CD4-positive, alpha-beta T cell treated with Interleukin-2 at 100 ng/mL for 4 hours (primary cell): ENCODE results near the gene ELOVL4.

Source experiments
- DNase-seq: peaks from one replicate; pipeline ENCODE4 v3.0.0-alpha.2; 2020; ENCODE audit warnings: low spot score

The ELOVL4 gene

DNA sequence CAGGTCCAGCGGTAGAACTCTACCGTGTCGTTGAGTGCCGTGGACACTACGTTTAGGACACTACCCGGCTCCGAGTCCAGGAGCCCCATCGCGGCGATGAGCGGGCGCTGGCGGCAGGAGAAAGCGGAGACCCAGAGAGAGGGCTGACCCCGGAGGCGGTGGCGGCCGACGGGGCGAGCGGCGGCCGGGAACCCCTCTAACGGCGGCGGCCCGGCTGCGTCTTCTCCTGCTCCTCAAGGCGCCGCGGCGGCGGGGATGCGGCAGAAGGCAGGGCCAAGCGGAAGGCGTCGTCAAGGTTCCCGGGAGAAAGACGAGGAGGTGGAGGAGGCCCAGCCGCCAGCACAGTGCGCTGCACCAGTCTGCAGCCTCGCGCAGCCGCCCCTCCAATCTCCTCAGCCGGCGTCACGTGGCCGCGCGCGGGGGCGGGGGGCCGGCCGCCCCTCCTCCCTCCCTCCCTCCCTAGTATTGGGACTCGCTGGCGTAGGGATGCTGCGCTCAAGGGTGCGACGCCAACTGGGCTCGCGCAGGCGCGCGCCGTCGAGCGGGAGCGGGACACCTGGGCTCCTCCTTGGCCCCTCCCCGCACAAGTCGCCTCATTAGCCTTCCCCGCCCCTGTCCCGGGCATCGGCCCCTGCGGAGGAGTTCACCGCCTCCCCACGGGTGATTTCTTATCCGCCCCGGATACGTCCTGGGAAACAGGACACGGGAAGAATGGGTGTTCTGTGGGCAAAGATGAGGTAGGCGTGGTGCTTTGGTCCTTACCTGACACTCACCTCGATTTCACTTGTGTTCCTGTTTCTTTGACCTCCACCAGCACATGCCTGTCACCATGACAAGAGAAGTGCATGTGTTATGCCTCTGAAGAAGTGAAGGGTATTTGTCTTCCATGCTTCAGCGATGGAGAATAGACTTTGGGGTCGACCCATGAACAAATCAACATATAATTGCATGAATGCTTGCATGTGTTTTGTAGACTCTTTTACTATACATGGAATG is at the start of gene ELOVL4:
Gene ELOVL4, minus strand, starts transcription at position 363 of the 996 bp plus-strand sequence. Its CDS starts 274 bp downstream, at position 89.
- peak; percentile 66 for DNase-seq

DNA sequence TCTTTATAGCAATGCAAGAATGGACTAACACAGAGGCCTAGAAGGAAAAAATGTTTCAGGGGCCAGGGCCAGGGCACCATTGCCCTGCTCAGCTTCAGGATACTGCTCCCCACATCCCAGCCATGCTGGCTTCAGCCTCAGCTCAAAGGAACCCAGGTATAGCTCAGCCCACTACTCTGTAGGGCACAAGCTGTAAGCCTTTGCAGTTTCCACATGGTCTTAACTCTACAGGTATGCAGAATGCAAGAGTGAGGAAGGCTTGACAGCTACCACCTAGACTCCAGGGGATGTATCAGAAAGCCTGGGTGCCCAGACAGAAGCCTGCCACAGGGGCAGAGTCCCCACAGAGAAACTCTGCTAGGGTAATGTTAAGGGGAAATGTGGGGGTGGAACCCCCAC is 46.6 kb upstream of the ELOVL4 start:
- no peak for DNase-seq

DNA sequence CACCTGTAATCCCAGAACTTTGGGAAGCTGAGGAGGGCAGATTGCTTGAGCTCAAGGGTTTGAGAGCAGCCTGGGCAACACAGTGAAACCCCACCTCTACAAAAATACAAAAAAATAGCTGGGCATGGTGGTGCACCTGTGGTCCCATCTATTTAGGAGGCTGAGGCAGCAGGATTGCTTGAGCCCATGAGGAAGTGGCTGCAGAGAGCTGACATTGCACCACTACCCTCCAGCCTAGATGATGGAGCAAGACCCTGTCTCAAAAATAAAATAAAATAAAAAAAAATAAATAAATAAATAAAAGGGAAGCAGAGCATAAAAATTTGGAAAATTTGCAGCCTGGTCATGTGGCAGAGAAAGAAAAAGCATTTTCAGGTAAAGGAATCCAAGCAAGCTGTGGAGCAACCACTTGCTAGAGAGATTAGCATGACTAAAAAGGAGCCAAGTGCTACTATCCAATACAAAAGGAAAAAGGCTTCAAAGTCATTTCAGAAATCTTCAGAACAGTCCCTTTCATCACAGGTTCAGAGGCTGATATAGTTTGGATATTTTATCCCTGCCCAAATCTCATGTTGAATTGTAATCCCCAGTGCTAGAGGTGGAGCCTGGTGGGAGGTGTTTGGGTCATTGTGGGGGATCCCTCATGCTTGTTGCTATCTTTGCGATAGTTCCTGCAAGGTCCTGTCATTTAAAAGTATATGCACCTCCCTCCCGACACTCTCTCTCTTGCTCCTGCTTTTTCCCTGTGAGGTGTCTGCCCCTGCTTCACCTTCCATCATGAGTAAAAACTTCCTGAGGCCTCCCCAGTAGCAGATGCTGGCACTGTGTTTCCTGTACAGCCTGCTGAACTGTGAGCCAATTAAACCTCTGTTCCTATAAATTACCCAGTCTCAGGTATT is 45.9 kb upstream of the ELOVL4 start:
- DNase-seq = no peak

DNA sequence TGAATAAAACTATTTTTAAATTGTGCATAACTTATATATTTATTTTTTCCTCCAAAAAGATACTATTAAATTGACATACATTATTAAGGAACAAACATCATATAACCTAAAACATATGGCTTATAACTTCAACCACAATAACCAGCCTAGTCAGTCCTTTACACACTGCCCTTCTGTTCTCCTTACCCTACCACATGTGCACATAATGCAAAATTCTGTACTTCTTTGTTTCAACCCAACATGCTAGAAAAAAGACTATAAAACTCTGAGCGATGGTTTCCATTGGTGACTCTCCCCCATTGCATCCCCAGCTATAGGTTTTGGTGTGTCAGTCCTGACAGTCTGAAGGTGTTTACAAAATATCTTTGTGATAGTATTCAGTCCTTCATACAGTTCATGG is 42.3 kb upstream of the ELOVL4 start:
- no peak for DNase-seq

DNA sequence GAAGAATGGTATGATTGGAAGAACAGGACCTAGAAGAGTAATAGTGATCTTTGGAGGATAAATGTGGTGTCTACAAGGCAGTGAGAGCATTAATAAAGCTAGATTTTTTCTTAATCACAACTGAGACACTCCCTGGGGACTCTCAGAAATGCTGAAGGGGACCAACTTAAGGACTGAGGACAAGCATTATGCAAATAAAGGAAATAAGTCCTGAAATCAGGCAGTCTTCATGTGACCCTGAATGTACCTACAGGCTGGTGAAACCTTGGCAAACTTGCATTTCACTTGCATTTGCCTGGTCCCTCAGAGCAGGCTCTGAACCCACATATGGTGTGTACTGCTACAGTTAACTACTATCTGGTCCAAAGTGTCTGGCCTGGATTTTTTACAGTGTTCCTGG is 37.8 kb upstream of the ELOVL4 start:
- DNase-seq = no peak

DNA sequence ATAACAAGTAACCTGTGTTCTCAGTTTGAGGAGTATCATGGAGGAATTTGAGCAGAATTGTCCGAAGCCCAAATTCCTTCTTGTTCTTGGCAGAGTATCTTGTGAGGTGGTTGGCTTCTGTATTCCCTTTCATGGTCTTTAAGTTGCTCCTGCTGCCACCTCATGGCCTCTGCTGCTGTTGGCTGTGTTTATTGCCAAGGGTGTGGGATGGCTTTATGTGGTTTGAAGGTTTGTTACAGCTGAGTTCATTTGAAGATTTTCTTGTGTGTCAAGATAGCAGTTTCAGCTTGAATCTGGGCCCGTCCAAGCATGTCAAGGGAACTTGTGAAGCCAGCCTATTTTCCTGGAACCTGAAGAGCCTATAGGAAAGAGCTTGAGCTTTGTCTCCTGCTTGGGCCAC is 36.9 kb upstream of the ELOVL4 start:
- DNase-seq = peak; percentile 17

DNA sequence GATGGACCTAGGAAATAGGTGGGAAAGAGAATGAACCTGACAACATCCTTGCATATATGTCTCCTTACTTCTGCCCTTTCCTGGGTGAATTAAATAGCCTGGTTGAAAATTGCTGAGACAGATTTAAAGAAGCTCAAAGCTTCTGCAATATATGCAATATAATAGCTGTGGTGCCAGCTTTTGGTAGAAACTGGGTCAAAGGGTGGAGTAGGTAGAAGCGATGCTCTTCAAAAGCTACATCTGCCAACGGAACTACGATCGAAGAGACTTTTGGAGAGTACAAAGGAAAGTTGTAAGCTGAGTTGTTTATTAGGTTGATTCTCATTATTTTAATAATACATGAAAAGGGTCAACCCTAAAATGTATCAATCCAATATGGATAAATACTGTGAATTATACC is 34.3 kb upstream of the ELOVL4 start:
- DNase-seq = no peak

DNA sequence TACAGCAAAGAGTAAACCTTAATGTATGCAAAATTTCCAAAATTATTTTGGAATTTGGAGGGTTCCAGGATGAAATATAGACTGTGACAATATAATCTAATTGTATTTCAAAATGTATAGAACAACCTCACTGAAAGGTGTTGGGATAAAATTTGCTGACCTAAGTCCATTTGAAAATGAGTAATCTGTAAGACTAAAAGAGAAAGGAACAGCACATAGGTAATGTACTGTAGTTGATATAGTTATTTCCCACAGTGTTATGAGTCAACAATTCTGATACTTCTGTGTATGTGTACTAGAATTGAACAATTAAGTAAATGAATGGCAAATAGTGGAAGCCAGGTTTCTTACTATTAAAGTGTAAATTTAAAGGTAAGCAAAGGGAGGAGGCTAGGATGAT is 23.8 kb upstream of the ELOVL4 start:
- DNase-seq = no peak

DNA sequence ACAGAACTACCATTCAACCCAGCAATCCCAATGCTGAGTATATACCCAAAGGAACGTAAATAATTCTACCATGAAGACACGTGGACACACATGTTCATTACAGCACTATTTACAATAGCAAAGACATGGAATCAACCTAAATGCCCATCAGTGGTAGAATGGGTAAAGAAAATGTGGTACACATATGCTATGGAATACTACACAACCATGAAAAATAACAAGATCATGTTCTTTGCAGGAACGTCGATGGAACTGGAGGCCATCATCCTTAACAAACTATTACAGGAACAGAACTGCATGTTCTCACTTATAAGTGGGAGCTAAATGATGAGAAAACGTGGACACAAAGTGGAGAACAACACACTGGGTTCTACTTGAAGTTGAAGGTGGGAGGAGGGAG is 22.4 kb upstream of the ELOVL4 start:
- no peak for DNase-seq

DNA sequence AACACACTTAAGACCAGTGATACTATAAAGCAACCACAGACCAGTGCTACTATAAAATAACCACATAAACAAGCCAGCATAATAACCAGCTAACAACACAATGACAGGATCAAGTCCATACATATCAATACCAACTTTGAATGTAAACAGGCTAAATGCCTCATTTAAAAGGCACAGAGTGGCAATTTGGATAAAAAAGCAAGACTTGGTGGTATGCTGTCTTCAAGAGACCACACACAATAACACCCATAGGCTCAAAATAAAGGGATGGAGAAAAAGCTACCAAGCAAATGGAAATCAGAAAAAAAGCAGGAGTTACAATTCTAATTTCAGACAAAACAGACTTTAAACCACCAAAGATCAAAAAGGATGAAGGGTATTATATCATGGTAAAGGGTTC is 19.8 kb upstream of the ELOVL4 start:
- DNase-seq = no peak

DNA sequence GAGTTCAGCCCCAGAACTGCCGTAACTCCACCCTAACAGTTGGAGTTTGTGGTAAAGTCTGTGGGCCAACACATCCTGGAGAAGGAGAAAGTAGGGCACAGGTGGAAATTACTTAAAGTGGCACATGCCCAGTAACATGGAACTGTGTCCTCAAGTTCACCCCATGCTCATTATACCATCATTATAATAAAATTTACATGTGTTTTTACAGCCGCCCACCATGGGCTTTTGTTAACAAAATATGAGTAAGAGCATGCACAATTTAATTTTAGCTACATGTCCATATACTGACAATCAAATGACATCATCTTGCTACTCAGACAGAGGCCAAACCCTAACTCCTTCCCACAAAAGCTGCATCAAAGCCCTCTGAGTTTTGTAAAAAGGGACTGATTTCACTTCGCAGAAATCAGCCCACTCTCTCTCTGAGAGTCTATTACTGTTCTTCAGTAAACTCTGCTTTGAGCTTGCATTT is 17.3 kb upstream of the ELOVL4 start:
- peak; percentile 25 for DNase-seq

DNA sequence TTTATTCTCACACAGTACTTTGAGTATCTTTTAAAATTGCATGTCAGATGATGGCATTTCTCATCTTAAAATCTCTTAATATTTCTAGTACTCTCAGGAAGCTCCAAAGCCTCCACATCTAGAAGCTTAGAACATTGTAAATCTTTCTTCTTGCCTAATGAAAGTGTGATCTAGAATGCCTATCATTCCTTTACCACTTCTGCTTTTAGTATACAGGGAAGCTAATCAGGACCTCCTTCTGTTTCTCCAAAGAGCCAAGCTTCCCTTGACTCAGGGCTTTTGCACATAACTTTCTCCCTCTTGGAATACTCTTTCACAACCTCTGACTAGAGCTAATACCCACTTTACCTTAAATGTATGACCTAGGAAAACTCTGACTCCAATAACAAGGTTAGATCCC is 7.5 kb upstream of the ELOVL4 start:
- DNase-seq = no peak

DNA sequence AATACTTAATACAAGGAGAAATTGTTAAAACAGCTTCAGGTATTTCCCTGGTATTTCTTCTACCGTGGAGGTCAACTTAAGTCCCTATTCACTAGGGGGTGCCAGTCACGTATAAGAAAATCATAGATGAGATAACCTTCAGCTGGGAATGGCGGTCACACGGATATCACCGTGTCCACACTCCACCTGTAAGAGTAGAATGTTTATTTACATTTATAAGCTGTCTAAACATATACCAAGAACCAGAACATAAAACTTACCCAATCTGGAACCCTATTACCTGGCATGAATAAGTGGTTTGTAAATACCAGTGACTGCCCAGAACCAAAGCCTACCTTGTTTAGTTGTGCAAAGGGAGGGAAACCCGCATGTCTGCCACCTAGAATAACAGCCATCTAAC is 1.9 kb upstream of the ELOVL4 start:
- DNase-seq = peak; percentile 81

DNA sequence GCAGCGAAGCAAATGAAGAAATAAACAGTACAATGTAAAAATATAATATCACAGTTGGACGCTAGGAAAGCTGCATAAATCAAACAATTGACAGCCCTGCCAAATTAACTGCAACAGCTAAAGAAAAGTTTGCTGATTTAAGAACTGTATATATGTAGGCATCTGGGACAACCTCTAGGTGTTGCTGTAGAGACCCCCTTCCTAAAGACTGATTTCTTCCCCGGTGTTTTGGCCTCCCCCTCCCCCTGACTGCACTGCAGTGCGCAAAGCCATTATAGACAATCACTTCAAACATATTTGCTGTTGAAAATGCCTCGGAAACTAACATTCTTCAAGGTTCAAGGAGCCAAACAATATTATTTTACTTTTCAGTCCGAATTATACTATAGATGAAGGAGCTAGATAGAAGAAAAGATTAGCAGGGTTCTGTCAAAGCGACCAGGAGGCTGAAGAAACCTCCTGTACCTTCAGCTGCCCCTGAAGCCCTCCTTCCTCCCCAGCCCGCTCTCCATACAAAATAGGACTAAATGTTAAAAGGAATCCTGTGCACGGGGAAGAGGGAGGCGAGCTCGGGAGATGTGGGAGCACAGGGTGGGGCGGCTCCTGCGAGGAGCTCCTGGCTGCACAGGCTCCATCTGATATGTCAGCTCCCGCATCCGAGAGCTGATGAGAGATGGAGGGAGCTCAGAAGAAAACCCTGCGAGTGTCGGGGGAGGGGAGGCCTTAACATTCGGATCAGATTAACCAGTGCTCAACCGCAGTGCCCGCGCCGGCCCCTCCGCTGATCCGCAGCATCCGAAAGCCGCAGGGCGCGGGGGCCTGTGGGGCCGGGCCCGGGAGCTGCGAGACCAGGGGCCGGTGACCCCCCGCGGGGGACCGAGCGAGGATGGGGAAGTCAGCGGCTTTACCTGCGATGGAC is 822 bp downstream of the ELOVL4 start:
- DNase-seq = peak; percentile 20

DNA sequence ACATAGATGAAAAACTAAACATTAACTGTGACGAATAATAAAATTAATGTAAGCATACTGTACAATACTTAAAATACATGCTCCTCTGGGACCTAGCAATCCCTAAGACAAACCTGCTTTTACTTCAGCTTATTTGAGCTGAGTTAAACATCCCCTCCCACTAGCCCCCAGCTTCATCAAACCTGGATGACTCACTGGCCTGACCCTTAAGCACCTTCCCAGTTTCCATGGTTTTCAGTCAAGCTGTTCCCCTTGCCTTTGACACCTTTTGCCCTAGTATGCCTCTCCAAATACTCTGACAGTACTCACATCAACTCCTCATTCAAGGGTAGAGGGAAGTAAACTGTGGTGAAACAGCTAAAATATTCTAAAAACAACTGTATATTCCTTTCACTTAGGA is 4.2 kb downstream of the ELOVL4 start:
- DNase-seq = no peak

DNA sequence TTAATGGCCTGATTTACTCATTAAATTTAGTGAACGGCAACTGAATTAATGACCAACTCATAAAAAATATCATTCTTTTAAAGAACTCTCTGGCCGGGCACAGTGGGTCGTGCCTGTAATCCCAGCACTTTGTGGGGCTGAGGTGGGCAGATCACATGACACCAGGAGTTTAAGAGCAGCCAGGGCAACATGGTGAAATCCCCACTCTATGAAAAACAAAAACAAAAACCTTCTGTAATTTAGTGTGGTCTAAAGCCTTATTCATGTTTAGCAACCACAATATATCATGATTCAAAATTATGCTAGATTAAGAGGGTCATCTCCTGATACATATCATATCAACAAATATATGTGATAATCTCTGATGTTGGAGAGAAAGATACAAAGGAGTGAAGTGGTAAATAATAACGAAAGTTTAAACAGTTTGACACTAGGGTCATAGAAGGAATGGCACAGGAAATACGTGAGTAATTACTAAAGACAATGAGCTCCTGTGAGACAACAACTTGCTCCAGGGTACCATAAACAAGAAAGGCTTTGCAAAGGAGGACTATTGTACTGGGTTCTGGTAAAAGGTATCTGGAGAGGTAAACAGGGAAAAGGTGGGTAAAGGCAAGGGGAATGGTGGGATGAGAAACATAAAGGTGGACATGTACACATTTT is 5.7 kb downstream of the ELOVL4 start:
- no peak for DNase-seq

DNA sequence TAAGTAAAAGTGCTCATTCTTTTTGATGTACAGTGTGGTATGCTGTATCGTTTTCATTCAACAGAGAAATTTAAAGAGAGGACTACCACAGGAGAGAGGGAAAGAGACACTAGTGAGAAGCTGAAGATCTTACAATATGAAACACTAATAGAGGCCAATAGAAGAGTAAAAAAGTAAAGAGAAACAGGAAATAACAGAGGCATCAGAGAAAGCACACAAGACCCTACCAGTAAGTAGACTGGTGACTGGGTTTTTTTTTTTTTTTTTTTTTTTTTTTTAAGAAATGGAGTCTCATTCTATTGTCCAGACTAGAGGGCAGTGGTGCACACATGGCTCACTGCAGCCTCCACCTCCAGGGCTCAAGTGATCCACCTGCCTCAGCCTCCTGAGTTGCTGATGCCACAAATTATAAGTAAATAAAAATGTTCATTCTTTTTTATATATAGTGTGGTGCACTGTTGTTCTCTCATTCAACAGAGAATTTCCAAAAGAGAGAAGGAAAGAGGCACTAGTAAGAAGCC is 18.8 kb downstream of the ELOVL4 start:
- no peak for DNase-seq

DNA sequence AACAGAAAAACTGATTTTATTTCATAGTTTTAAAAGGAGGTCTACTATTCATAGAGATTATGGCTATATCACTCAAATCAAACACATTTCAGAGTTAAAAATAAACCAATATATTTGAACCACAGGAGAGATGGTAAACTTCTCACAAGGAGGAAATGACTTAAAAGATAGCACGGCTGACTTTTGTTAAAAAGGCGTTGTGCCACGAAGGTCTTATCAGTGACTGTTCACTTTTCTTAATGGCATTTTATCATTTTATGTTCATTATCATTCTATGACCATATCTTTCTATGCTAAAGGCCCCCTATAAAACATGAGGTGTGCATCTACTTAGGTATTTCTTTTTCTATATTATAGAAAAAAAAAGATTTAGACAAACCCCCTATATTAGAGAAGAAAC is 19.6 kb downstream of the ELOVL4 start:
- DNase-seq = no peak

DNA sequence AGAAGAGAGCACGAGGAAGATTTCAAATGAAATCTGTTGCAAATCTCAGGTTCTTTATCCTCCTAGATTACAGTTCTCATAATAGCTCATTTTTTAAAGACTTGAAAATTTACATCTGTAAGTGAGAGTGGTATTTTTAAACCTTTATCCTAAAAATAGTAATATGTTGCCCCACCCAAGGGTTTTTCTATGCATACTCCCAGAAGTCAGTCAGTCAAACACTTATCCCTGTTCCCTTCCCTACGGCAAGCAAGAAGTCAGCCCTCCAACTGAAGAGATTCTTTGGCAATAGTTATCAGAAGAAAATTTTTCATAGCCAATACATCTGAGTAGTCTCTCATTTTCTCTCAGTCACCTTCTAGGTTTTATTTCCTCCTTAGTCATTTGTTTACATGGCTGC is 24.1 kb downstream of the ELOVL4 start:
- no peak for DNase-seq

DNA sequence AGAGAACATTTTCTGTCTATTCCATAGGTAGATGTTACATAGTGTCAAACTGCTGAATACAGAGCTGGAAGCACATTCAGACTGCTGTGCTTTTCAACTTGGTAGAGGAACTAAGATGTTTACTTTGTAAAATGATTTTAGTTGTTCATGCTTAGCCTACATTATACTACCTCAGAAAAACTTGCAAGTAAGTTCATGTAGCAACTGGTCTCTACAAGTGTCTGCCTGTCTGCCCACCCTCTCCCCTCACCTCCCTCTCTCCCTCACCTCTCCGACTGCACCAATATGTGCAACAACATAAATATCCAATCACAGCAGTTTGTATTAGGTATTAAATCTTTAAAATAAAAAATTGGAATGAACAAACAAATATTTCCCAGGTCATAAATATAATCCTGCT is 25.3 kb downstream of the ELOVL4 start:
- DNase-seq = no peak

DNA sequence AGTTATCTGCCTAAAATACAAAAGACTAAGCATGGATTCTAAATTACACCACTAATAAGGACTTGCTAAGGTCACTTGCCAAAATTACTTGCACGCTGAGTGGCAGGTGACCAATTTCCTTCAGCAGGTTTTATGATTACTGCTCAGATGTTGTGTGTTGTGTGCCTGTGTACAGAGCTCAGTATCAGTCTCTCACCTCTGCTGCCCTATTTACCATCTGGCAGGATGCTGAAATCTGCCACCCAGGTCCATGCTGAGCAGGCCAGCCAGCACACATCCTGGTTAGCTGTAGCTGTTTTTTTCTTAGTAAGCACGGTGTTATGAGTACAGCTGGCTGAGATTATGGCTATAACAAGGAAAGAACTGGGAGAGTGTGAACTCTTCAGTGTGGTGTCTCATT is 34.0 kb downstream of the ELOVL4 start:
- peak; percentile 1 for DNase-seq
